ENCODE data around the gene PIGK.
A peak's percentile ranks its signal among the peaks of the same experiment; 100 is the strongest.
"Not testable (repeated sequence)": the region's sequence is repeated elsewhere in the genome, so short reads cannot be mapped to it uniquely, and the experiment has no call there.

PIGK gene

DNA sequence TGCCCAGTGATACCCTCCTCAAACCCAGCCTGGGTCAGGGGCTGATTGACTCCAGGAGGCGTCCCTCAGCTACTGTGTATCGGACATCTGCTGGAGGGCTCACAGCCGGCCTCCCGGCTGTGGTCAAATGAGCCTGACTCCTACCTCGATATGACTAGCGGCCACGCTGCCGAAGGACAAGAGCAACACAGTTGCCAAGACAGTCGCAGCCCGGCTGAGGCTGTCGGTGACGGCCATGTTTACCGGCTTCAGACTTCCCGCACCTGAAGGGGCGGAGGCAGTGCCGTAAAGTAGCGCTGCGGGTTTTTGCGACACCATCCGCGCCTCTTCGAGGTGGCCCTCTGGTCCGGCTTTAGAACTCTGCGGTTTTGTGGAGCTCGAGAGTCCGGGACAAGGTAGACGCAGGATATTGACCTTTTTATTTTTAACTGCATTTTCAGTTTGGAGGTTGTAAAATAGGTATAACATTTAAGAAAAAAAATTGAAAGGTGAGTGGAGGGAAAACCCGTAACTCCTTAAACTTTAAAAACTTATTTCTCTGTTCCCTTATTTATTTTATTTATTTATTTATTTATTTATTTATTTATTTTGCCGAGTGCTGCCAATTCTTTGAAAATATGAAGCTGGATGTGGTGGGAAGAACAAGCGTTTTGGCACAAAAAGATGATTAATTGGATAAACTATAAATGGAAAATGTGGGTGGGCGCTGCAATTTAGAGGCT is at the start of gene PIGK:
TSS of gene PIGK (minus strand) at position 265 of the 722 bp plus-strand sequence. CDS start at position 237, 28 bp downstream.
- peak; percentile 78 for DNase-seq (ENCODE audit: low read depth)

DNA sequence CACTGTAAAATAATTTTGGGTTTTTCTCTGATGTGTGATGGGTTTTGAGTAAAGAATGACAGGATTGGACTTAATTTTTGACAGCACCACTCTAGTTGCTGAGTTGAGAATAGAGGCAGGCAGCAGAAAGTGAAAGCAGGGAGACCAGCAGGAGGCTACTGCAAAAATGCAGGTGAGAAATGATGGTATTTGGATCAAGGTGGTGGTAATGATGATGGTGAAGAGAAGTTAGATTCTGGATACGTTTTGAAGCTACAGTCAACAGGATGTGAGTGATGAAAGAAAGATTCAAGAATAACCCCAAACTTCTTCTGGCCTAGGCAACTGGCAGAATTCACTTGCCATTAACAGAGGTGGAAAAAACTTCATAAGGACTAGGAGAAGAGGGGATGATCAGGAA is 47.8 kb upstream of the PIGK start:
- DNase-seq (ENCODE audit: low read depth), result no peak

DNA sequence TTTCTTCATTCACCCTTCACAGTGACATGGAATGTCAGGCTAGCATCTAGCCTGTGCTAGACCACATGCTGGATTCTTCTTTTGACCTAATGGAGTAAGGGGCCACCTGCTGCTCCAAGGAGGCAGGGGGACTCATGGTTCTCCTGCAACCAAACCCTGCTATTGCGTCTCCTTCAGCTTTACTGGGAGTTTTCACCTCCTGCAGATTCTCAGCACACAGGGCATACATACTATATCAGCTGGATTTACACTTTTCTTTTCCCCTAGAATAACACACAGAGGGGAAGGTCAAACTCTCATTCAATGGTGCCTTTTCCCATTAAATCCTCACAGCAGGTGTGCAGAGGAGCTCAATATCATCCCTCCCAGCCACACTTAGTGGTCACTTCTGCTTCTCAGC is 46.0 kb upstream of the PIGK start:
- DNase-seq (ENCODE audit: low read depth), result no peak

DNA sequence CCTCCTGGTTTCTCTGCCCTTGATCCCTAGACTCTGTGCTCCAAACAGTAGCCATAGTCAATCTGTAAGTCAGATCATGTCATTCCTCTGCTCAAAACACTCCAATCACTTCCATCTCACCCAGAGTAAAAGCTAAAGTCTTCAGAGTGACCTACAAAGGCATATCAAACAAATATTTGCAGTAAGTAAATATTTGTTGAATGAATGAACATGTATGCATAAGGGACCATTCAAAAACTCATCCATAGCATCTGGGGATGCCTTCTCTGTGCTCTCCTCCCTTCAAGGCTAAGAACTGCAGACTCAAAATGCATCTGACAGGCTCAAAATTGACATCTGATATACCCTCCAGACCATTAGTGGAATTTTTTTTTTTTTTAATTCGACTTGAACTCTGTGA is 44.5 kb upstream of the PIGK start:
- DNase-seq (ENCODE audit: low read depth), result no peak

DNA sequence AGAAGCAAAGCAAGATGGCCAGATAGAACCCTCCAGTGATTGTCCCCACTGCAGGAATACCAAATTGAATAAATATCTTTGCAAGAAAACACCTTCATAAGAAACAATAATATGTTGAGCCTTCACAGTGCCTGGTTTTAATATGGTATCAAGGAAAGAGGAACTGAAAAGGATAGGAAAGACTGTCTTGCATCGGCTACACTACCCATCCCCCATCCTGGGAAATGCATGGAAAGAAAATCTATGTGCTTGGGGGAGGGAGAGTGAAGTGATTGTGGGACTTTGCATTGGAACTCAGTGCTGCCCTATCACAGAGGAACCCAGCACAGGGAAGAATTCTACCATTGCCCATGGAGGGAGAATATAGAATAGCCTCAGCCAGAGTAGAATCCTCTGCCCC is 34.0 kb upstream of the PIGK start:
- no peak for DNase-seq (ENCODE audit: low read depth)

DNA sequence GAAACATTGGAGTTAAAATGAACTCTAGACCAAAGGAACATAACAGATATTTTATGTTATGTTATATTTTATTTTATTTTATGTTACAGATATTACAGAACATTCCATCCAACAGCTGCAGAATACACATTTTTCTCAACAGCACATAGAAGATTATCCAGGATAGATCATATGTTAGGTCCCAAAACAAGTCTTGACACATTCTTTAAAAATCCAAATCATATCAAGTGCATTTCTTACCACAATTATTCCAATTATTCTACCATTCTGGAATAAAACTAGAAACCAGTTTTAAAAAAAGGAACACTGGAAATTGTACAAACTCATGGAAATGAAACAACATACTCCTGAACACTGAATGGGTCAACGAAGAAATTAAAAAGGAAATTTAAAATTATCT is 30.9 kb upstream of the PIGK start:
- DNase-seq (ENCODE audit: low read depth), result no peak

DNA sequence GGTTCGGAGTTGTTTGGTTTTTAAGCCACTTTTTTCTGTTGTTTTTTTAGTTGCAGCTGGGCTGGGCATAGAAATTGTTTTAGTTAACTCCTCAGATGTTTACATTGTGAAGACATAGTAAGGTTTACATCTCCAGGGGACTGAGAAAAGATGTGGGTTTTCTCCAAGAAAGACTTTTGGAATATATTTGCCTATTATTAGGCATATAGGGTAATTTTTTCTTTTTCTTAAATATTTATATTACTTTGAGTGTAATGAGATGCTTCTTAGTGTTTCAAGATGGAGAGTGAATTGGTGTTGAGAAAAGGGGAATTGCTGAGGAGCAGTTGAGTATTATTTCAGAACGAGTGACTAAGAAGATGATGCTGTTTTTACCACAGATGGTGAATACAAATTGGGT is 26.6 kb upstream of the PIGK start:
- DNase-seq (ENCODE audit: low read depth), result no peak

DNA sequence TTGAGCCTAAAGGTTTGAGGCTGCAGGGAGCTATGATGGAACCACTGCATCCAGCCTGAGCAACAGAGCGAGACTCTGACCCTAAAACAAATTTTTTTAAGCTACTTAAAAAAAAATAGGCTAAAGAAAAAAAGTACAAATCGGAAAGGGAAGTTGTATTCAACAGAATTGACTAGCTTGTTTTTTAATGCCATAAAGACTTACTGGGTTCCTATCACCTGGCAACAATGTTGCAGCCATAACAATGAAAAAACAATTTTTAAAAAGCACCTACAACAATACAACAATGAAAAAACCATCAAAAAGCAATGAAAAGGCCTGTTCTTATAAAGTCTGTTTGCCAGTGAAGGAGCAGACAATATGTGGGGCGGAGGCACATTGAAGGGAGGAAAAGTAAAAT is 20.1 kb upstream of the PIGK start:
- DNase-seq (ENCODE audit: low read depth), result no peak

DNA sequence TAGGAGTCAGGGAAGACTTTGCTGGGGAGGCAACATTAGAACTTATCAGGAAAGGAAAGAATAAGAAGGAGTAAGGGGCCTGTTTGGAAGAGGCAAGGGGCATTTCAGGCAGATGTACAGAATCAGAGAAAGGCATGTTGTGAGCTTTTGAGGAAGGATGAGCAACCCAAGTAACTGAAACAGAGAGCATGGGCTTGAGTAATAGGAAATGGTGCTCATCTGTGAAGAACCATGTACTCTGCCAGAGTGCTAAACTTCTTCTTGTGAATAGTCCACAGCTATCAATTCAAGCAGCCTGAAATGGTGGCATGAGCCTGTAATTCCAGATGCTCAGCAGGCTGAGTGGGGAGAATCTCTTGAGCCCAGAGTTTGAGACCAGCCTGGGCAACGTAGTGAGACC is 19.2 kb upstream of the PIGK start:
- no peak for DNase-seq (ENCODE audit: low read depth)

DNA sequence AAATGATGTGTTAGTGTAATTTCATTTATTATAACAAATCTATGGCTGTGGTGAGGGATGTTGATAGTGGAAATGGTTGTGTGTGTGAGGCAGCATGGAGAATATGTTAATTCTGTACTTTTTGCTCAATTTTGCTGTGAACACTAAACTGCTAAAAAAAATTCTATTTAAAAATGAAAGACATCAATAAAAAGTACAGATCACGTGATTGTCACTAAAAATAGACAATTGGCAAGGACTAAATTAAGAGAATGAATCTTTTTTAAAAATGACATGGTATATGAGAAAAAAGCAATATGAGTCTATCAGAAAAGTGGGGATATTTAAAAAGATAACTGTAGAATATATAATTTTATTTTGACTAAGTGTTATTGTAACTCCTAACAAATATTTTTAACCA is 15.7 kb upstream of the PIGK start:
- no peak for DNase-seq (ENCODE audit: low read depth)

DNA sequence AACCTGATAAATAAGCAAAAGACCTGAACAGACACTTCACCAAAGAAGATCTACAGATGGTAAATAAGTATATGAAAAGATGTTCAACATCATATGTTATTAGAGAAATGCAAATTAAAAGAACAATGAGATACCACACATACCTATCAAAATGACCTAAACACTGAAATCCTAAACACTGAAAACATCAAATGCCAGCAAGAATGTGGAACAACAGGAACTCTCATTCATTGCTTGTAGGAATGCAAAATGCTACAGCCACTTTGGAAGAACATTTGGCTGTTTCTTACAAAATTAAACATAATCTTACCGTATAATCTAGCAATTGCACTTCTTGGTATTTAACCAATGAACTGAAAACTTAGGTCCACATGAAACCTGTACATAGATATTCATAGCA is 14.9 kb upstream of the PIGK start:
- DNase-seq (ENCODE audit: low read depth), result no peak

DNA sequence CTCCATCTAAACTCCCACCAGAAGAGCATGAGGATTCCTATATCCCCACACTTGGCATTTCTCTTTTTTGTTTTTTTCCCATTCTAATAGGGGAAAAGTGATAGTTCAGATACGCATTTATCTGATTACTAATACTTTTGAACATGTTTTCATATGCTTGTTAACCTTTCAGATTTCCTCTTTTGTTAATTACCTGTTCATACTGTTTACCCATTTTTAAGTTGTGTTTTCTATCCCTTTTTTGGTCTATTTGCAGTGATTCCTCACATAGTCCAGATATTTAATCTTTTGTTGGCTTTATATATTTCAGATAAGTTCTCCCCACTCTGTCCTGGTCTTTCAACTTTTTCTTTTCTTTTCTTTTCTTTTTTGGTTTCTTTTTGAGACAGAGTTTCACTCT is 13.6 kb upstream of the PIGK start:
- no peak for DNase-seq (ENCODE audit: low read depth)

DNA sequence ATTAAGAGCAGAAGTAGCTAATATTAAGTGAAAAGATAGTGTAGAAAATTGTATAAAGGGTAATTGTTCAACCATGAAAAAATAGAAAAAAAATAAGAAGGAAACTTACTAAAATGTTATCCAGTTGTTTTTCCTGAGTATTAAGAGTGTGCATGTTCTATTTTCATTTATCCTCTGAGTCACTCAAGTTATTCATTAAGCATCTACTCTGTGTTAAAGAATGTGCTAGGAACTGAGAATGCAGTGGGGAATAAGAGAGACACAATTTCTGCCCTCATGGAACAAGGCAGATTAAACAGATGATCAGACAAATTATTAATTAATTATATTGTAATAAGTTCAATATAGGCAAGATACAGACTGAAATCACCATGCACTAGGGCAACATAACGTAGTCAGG is 10.8 kb upstream of the PIGK start:
- DNase-seq (ENCODE audit: low read depth), result no peak

DNA sequence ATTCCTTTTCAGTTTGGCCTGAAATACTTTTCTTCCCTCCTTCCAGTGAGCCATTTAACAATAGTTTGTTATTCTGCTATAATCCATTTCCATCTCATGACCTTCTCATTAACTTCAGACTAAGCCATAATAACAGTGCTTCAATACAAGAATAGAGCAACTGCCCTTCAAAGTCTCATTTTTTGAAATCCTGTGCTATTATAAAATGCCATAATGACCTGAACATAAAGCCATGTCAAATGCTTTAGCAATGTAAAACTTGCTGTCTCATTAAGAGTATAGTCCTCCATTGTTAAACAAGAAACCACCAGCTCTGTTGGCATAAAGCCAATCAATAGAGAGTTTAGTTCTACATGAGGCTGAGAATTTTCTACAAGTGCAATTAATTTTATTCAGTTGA is 9.6 kb upstream of the PIGK start:
- no peak for DNase-seq (ENCODE audit: low read depth)

DNA sequence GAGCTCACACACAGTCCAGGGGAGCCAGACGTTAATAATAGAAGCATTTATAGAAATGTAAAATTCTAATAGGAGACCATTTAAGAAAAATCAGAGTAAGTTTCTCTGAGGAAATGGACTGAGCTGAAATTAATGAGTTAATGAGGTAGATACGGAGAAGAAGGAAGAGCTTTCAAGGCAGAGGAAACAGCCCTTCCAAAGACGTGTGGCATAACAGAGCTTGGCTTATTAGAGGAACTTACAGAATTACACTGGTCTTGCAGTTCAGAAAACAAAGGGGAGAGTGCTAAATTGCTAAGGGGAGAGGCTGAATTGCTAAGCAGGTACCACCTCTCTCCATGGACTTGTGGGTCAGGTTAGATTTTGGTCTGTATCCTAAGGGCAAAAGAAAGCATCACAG is 8.2 kb upstream of the PIGK start:
- DNase-seq (ENCODE audit: low read depth), result no peak

DNA sequence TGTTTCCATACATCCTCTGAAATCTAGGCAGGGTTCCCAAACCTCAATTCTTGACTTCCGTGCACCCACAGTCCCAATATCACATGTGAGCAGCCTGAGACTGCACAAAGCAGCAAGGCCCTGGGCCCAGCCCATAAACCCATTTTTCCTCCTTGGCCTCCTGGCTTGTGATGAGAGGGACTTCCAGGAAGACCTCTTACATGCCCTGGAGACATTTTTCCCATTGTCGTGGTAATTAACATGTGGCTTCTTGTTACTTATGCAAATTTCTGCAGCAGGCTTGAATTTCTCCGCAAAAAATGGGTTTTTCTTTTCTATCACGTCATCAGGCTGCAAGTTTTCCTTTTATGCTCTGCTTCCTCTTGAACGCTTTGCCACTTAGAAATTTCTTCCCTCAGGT is 3.3 kb upstream of the PIGK start:
- no peak for DNase-seq (ENCODE audit: low read depth)

DNA sequence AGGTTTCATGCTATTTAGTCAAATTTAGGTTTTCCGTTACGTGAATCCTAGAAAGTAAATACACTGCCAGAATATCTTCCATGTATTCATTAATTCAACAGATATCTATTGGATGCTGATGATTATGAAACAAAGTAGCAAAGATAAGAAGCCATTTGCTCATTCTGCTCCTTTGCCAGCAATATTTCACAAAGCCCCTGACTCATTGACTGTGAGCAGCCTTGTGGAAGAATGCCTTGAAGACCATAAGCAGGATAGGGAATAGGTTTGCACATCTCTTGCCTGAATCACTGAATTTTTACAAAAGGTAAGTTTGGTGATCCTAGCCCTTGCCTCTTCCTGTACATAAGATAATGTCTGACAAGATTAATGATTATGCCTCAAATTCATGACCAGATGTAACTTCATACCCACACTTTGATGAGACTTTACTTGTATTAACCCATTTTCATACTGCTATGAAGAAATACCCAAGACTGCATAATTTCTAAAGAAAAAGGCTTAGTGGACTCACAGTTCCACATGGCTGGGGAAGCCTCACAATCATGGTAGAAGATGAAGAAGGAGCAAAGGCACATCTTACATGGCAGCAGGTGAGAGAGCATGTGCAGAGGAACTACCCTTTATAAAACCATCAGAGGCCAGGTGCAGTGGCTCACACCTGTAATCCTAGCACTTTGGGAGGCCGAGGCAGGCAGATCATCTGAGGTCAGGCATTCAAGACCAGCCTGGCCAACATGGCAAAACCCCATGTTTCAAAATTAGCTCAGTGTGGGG is 1.6 kb upstream of the PIGK start:
- DNase-seq (ENCODE audit: low read depth), result no peak

DNA sequence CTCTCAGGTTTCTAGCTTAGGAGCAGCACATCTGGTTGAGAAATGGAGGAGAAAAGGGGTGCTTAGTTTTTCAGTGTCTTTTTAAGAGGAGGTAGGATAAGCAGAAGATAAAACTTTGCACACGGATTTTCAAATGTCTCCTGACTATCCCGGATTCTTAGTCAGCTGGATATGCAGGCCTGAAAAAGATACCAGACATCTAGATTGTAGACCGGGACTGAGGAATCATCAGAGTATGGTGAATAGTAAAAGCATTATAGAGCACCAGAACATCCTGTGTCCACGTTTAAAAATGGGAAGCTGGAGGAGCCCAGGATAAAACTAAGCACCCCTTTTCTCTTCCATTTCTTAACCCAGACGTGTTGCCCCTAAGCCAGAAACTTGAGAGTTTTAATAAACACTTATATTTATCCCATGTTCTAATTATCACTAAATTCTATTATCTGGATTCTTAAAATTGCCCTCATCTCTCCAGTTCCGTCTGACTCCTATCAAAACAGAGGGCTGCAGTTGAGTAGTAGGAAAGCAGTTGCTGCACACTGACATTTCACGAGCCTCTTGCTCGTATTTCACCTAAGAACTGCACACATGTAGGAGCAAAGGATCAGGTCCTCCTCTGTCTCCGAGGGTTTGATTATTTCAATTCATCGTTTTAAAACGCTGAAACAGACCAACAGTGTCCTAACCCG is 609 bp downstream of the PIGK start:
- no peak for DNase-seq (ENCODE audit: low read depth)

DNA sequence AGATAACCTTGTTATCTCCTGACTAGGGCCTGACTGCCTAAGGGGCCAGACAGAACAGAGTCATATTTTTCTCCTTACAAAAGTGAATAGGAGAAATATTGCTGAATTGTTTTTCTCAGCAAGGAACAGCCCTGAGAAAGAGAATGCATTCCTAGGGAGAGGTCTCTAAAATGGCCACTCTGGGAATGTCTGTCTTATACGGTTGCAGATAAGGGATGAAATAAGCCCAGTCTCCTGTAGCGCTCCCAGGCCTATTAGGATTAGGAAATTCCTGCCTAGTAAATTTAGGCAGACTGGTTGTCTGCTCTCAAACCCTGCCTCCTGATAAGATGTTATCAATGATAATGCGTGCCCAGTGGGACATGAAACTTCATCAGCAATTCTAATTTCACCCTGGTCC is 15.2 kb downstream of the PIGK start:
- DNase-seq (ENCODE audit: low read depth), result not testable (repeated sequence)

DNA sequence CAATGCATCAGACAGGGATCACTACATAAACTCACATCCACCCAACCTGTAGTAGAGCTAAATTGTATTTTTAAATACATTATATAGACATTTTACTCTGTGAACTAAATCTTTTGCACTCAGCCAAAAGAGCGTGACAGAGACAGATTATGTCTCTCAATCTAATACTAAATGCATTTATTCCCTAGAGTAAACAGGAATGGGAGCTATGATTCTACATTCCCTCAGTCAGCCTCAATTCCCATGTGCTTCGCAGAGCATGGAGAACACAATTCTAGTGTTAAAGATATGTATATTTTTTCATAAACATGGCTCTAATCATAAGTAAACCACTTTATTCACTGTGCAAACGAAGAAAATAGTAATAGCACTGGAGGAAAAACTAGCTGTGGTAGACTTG is 16.5 kb downstream of the PIGK start:
- no peak for DNase-seq (ENCODE audit: low read depth)

DNA sequence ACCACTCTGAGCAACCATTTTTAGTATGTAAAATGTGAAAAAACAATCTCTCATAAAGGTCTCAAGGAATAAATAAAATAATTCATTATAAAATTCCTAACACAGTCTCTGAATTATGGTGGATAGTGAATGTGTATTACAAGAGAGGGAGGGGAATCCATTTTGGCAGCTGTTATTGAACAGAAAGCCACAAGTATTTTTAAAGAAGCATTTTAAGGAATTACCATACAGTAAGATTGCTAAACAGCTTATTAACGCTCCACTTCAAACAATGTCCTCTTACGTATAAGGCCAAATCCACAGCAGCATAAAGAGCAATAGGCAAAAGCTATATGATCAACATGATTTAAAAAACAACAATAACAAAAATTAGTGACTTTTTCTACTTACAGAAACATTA is 18.4 kb downstream of the PIGK start:
- DNase-seq (ENCODE audit: low read depth), result no peak

DNA sequence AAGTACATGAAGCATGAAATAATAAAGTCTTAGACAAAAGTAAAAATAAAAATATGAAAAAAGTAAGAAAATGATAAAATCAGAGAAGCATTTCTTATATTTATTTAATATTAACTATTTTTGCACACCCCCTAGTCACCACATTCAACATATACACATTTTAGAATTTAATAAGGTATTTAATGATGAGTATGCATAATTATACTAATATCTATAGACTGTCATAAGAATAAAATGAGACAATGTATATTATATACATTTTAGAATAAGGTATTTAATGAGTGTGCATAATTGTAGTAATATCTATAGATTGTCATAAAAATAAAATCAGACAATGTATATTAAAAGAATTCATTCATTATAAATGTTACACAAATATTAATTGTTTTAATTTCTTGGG is 18.9 kb downstream of the PIGK start:
- no peak for DNase-seq (ENCODE audit: low read depth)

DNA sequence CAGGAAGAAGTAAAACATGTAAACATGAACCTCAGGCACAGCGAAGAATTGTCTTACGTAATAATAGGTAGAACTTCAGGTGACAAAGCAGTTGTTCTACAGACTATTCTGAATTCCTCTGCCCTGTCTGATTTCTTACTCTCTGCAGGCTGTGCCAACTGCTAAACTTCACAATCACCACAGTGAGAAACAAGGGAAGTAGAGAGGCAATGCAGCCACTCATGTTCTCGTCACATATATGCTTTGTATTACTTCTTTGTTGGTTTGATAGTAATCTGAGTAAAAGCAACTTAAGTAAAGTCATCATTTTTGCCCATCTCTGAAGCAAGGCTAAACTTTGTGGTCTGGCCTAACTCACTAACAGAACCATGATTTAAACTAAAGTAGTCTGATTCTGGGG is 21.9 kb downstream of the PIGK start:
- DNase-seq (ENCODE audit: low read depth), result no peak

Measured in activated T-cell treated with anti-CD3 and anti-CD28 coated beads for 1 hour (primary cell).